AG10803 (cell line): Measurements from ENCODE around the gene CIBAR2.
A peak's percentile ranks its signal among the peaks of the same experiment; 100 is the strongest.

Experiments used
- DNase-seq: peaks from one replicate; pipeline ENCODE4 v3.0.0; 2010; ENCODE audit warnings: low read depth
- H3K4me3 ChIP-seq: 2 replicates; pipeline ENCODE4 v1.5.1; 2011; ENCODE audit warnings: mild to moderate bottlenecking, low read length, control low read depth
- CTCF ChIP-seq: conservative IDR thresholded peaks from 2 replicates; pipeline ENCODE4 v1.5.1; 2011; ENCODE audit warnings: mild to moderate bottlenecking, low read length, control low read depth, inconsistent platforms

CIBAR2 gene

GRCh38 chr16:85061566-85061965 lies 50.7 kb downstream of the CIBAR2 start:
- no peak for DNase-seq

GRCh38 chr16:85058909-85059308 lies 53.4 kb downstream of the CIBAR2 start:
- no peak for TF ChIP-seq CTCF
- no peak for DNase-seq
- H3K4me3 ChIP-seq: no peak overlapping the region

More at GRCh38 chr16:85061566-85061965, 50.7 kb downstream of the CIBAR2 start:
- H3K4me3 ChIP-seq: no peak overlapping the region
- no peak for TF ChIP-seq CTCF

GRCh38 chr16:85057948-85058347 lies 54.3 kb downstream of the CIBAR2 start:
- no peak for DNase-seq
- TF ChIP-seq CTCF: no peak
- no peak overlapping the region for H3K4me3 ChIP-seq

GRCh38 chr16:85057212-85057889 lies 54.9 kb downstream of the CIBAR2 start:
- DNase-seq: no peak
- H3K4me3 ChIP-seq: no peak overlapping the region
- peak; percentile 15; the same call in 1 of the 2 replicates for TF ChIP-seq CTCF

GRCh38 chr16:85056211-85056748 lies 56.0 kb downstream of the CIBAR2 start:
- peak; percentile 38 for DNase-seq
- H3K4me3 ChIP-seq: no peak overlapping the region
- peak; percentile 62 for TF ChIP-seq CTCF

- peak overlapping the region; percentile 42 for H3K4me3 ChIP-seq
- TF ChIP-seq CTCF: no peak
- DNase-seq: peak; percentile 50
Measured at GRCh38 chr16:85055493-85056210, 56.6 kb downstream of the CIBAR2 start.
